ENCODE results near the gene MPZL2. TPM values are rescaled to one million over a fixed set of nuclear protein-coding genes. Genes with fewer than 3 reads are reported as not detected.

Gene MPZL2
- total RNA-seq, 1 donor from 2014 or later = 24.2 TPM

- intact Hi-C loops (cut with DNase I) = no loop called here
Measured at GRCh38 chr11:118247041-118247440, 17.1 kb downstream of the MPZL2 start.

GRCh38 chr11:118245936-118246562, 18.0 kb downstream of the MPZL2 start:
- DNase-seq (ENCODE audit: low spot score) = no peak
- intact Hi-C loops (cut with DNase I) = no loop called here

More at GRCh38 chr11:118247041-118247440, 17.1 kb downstream of the MPZL2 start:
- DNase-seq (ENCODE audit: low spot score) = no peak

- DNase-seq (ENCODE audit: low spot score) = no peak
- intact Hi-C loops (cut with DNase I) = no loop called here
Measured at GRCh38 chr11:118243993-118244762, 19.9 kb downstream of the MPZL2 start.

- DNase-seq (ENCODE audit: low spot score) = no peak
- intact Hi-C loops (cut with DNase I) = no loop called here
Measured at GRCh38 chr11:118243161-118243560, 20.9 kb downstream of the MPZL2 start.

- intact Hi-C loops (cut with DNase I) = no loop called here
- no peak for DNase-seq (ENCODE audit: low spot score)
Measured at GRCh38 chr11:118241764-118242098, 22.4 kb downstream of the MPZL2 start.

GRCh38 chr11:118240999-118241763, 22.9 kb downstream of the MPZL2 start:
- intact Hi-C loops (cut with DNase I) = no loop called here
- no peak for DNase-seq (ENCODE audit: low spot score)

GRCh38 chr11:118239509-118240205, 24.4 kb downstream of the MPZL2 start:
- DNase-seq (ENCODE audit: low spot score) = no peak
- intact Hi-C loops (cut with DNase I) = loop anchor here (5.0 kb wide), 1 partner anchor 42 kb away; no protein-coding TSS in a partner anchor

- no peak for DNase-seq (ENCODE audit: low spot score)
- intact Hi-C loops (cut with DNase I) = loop anchor here (5.0 kb wide), 1 partner anchor 42 kb away; no protein-coding TSS in a partner anchor
Measured at GRCh38 chr11:118238929-118239328, 25.2 kb downstream of the MPZL2 start.

- intact Hi-C loops (cut with DNase I) = loop anchor here (5.0 kb wide), 1 partner anchor 41 kb away; no protein-coding TSS in a partner anchor
- DNase-seq (ENCODE audit: low spot score) = no peak
Measured at GRCh38 chr11:118238421-118238820, 25.7 kb downstream of the MPZL2 start.

GRCh38 chr11:118236170-118236569, 27.9 kb downstream of the MPZL2 start:
- no peak for DNase-seq (ENCODE audit: low spot score)
- intact Hi-C loops (cut with DNase I) = loop anchor here (5.0 kb wide), 1 partner anchor 39 kb away; no protein-coding TSS in a partner anchor

- intact Hi-C loops (cut with DNase I) = loop anchor here (5.0 kb wide), 1 partner anchor 38 kb away; no protein-coding TSS in a partner anchor
- DNase-seq (ENCODE audit: low spot score) = no peak
Measured at GRCh38 chr11:118234833-118235232, 29.3 kb downstream of the MPZL2 start.

- DNase-seq (ENCODE audit: low spot score) = no peak
- intact Hi-C loops (cut with DNase I) = no loop called here
Measured at GRCh38 chr11:118233850-118234249, 30.2 kb downstream of the MPZL2 start.

GRCh38 chr11:118233377-118233776, 30.7 kb downstream of the MPZL2 start:
- intact Hi-C loops (cut with DNase I) = no loop called here
- DNase-seq (ENCODE audit: low spot score) = no peak

- DNase-seq (ENCODE audit: low spot score) = no peak
- intact Hi-C loops (cut with DNase I) = no loop called here
Measured at GRCh38 chr11:118232659-118233058, 31.4 kb downstream of the MPZL2 start.

GRCh38 chr11:118231461-118231860, 32.6 kb downstream of the MPZL2 start:
- intact Hi-C loops (cut with DNase I) = no loop called here
- no peak for DNase-seq (ENCODE audit: low spot score)

GRCh38 chr11:118230088-118230487, 34.0 kb downstream of the MPZL2 start:
- intact Hi-C loops (cut with DNase I) = no loop called here
- DNase-seq (ENCODE audit: low spot score) = no peak

GRCh38 chr11:118229274-118229847, 34.7 kb downstream of the MPZL2 start:
- intact Hi-C loops (cut with DNase I) = no loop called here

GRCh38 chr11:118227865-118228785, 36.0 kb downstream of the MPZL2 start:
- no peak for DNase-seq (ENCODE audit: low spot score)
- intact Hi-C loops (cut with DNase I) = no loop called here

More at GRCh38 chr11:118229274-118229847, 34.7 kb downstream of the MPZL2 start:
- no peak for DNase-seq (ENCODE audit: low spot score)

Measured in cardiac septum (tissue), 1 donor.